ENCODE results near the gene ANKRD44. TPM values are rescaled to one million over a fixed set of nuclear protein-coding genes. Genes with fewer than 3 reads are reported as not detected.

Gene ANKRD44
- total RNA-seq, 1 donor from 2014 or later = 8.1 TPM

DNA sequence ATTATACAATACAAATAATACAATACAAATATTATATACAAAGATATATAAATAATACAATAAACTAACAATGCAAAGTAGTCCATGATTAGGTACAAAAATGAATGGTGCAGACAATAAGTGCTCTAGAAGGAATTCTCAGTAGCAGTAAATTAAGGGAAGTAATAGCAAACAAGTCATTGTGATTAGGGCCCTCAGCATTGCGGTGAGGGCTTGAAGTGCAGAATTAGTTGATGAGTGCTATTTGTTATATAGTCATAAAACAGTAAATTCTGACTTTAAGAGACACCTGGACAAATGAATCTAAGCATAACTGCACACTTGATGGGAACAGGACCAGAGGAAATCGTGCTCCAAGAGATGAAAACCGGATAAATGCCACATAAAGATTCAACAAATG is 74.9 kb downstream of the ANKRD44 start:
- no peak for TF ChIP-seq CTCF (IDR thresholded peaks at IDR 0.05; ENCODE audit: unreplicated experiment)
- Mint-ChIP-seq H3K4me1 (ENCODE audit: unreplicated experiment) (peaks cover 3% of the 10 kb centered on the region), H3K9me3 (ENCODE audit: unreplicated experiment) (no peaks in the 10 kb centered on the region), H3K4me3 (ENCODE audit: unreplicated experiment) (no peak overlapping the region), H3K36me3 (ENCODE audit: low read depth, unreplicated experiment) (no peaks in the 10 kb centered on the region), H3K27ac (ENCODE audit: unreplicated experiment) (no peak overlapping the region), H3K27me3 (ENCODE audit: unreplicated experiment) (no peaks in the 10 kb centered on the region)
- DNase-seq (ENCODE audit: low spot score) = no peak

- no peaks in the 10 kb centered on the region for H3K4me1 Mint-ChIP-seq (ENCODE audit: unreplicated experiment)
- H3K9me3 Mint-ChIP-seq (ENCODE audit: unreplicated experiment) = no peaks in the 10 kb centered on the region
- H3K27me3 Mint-ChIP-seq (ENCODE audit: unreplicated experiment) = peaks cover 3% of the 10 kb centered on the region
- H3K27ac Mint-ChIP-seq (ENCODE audit: unreplicated experiment) = no peak overlapping the region
- DNase-seq (ENCODE audit: low spot score) = no peak
- no peaks in the 10 kb centered on the region for H3K36me3 Mint-ChIP-seq (ENCODE audit: low read depth, unreplicated experiment)
- TF ChIP-seq CTCF (IDR thresholded peaks at IDR 0.05; ENCODE audit: unreplicated experiment) = no peak
- no peak overlapping the region for H3K4me3 Mint-ChIP-seq (ENCODE audit: unreplicated experiment)
Observed at GRCh38 chr2:197234671-197235191, 75.8 kb downstream of the ANKRD44 start.

- no peak overlapping the region for H3K4me3 Mint-ChIP-seq (ENCODE audit: unreplicated experiment)
- no peak for DNase-seq (ENCODE audit: low spot score)
- H3K27me3 Mint-ChIP-seq (ENCODE audit: unreplicated experiment) = peaks cover 3% of the 10 kb centered on the region
- TF ChIP-seq CTCF (IDR thresholded peaks at IDR 0.05; ENCODE audit: unreplicated experiment) = no peak
- no peaks in the 10 kb centered on the region for H3K36me3 Mint-ChIP-seq (ENCODE audit: low read depth, unreplicated experiment)
- no peak overlapping the region for H3K27ac Mint-ChIP-seq (ENCODE audit: unreplicated experiment)
- no peaks in the 10 kb centered on the region for H3K9me3 Mint-ChIP-seq (ENCODE audit: unreplicated experiment)
- H3K4me1 Mint-ChIP-seq (ENCODE audit: unreplicated experiment) = no peaks in the 10 kb centered on the region
Observed at GRCh38 chr2:197233473-197233872, 77.1 kb downstream of the ANKRD44 start.

DNA sequence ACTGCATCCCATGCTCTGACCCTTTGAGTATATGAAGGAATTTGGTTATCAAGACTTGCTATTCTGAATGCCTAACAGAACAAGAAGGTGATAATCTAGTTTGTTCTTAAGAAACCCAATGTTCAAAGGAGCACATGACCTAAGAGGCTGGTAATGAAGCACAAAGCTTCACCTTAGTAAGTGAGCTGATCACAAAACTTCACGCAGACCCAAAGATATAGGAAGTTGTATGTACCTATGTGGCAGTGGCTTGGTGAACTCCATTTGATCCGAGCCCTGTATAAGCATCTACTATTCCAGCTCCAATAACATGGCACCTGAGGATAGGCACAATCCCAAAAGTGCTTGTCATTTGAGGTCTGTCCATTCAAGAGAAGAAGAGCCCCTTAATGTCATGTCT is 78.6 kb downstream of the ANKRD44 start:
- H3K4me1 Mint-ChIP-seq (ENCODE audit: unreplicated experiment) = no peaks in the 10 kb centered on the region
- peaks cover 3% of the 10 kb centered on the region for H3K27me3 Mint-ChIP-seq (ENCODE audit: unreplicated experiment)
- H3K36me3 Mint-ChIP-seq (ENCODE audit: low read depth, unreplicated experiment) = no peaks in the 10 kb centered on the region
- TF ChIP-seq CTCF (IDR thresholded peaks at IDR 0.05; ENCODE audit: unreplicated experiment) = no peak
- H3K9me3 Mint-ChIP-seq (ENCODE audit: unreplicated experiment) = no peaks in the 10 kb centered on the region
- no peak for DNase-seq (ENCODE audit: low spot score)
- H3K27ac Mint-ChIP-seq (ENCODE audit: unreplicated experiment) = no peak overlapping the region
- no peak overlapping the region for H3K4me3 Mint-ChIP-seq (ENCODE audit: unreplicated experiment)

DNA sequence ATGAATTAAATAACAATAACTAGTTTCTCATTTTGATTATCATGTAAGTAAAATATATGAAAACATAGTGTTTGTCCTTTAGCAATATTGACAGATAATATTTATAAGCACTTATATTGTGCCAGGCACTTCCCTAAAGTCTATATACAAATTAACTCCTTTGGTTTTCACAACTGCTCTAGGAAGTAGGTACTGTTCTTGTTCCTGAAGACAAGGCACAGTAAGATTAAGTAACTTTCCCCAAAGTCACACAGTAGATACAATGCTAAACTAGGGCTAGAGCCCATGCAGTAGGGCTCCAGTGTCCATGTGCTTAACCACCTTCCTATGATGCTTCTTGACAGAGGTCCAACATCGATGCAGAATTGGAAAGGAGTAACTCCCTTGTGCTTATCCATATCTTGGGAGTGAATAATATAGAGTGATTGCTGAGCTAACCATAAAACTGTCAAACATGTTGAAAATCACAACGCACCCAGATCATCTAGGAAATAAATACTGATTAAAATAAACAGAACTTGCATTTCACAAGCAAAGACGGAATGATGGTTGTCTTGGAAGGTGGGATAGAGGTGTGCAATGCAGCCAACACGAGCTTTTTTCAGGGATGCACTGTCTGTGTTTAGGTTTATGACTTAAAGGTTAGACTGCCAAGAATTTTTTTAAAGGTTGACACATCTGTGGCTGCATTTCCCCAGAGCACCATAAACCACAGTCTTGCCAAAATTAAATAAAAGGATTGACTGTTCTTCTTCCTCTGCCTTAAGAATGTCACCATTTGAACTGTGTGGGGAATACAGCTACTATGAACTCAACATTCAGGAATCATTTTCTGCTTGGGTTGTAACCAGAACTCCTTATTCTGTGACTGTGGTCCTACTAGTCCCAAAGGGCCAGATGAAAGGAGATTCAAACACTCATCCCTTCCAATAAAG is 80.8 kb downstream of the ANKRD44 start:
- no peak for DNase-seq (ENCODE audit: low spot score)
- Mint-ChIP-seq H3K4me1 (ENCODE audit: unreplicated experiment) (no peaks in the 10 kb centered on the region), H3K27me3 (ENCODE audit: unreplicated experiment) (peaks cover 3% of the 10 kb centered on the region), H3K27ac (ENCODE audit: unreplicated experiment) (no peak overlapping the region), H3K9me3 (ENCODE audit: unreplicated experiment) (no peaks in the 10 kb centered on the region), H3K4me3 (ENCODE audit: unreplicated experiment) (no peak overlapping the region), H3K36me3 (ENCODE audit: low read depth, unreplicated experiment) (no peaks in the 10 kb centered on the region)
- no peak for TF ChIP-seq CTCF (IDR thresholded peaks at IDR 0.05; ENCODE audit: unreplicated experiment)
